Stimulated activated CD4-positive, alpha-beta T cell treated with anti-CD3 and anti-CD28 coated beads, Interleukin-4, amount 100 ng/mL, for 4 hours (primary cell): ENCODE data around the gene NLRC3.

ENCODE experiments used
- DNase-seq, 2 experiments: peaks; one replicate each; pipeline ENCODE4 v3.0.0-alpha.2; 2020

Gene NLRC3

DNA sequence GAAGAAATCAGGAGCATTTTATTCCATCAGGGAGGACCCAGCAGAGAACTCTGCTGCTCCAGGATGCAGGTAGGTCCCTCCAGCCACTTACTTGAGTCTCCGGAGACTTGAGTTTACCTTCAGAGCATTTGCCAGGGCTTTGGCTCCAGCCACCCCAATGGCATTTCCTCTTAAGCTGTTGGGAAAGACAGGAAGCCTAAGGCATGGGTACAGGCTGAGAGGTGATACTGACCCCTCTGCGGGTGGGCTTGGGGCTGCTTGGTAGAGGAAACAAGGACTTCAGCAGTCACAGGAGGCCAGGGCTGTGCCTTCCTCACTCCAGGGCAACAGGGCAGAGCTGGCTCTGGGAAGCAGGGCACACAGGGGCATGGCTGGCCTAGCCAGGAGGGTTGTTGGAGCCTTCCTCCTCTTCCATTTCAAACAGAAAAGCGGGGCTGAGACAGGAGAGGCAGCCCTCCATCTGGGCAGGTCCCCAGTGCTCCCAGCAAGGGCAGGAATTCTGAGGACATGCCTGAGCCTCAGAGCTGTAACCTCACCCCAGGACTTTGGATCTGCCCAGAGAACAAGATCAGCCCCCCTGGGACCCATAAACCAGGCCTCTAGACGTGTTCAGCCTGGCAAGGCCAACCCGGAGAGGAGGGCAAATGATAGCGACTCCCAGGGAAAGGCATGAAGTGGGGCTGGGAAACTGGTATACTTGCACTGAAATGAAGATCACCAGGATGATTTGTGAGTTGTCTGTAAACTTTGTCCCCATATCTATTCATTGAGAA is 34.4 kb downstream of the NLRC3 start:
- DNase-seq = no peak

- DNase-seq = no peak
Observed at GRCh38 chr16:3541527-3542155, 35.6 kb downstream of the NLRC3 start.

GRCh38 chr16:3538222-3538621 is 39.0 kb downstream of the NLRC3 start:
- DNase-seq = no peak

GRCh38 chr16:3536851-3537250 is 40.4 kb downstream of the NLRC3 start:
- no peak for DNase-seq

GRCh38 chr16:3536271-3536731 is 40.9 kb downstream of the NLRC3 start:
- DNase-seq = no peak

GRCh38 chr16:3534126-3534525 is 43.1 kb downstream of the NLRC3 start:
- DNase-seq = no peak

- DNase-seq = no peak
Observed at GRCh38 chr16:3532741-3533140, 44.5 kb downstream of the NLRC3 start.

DNA sequence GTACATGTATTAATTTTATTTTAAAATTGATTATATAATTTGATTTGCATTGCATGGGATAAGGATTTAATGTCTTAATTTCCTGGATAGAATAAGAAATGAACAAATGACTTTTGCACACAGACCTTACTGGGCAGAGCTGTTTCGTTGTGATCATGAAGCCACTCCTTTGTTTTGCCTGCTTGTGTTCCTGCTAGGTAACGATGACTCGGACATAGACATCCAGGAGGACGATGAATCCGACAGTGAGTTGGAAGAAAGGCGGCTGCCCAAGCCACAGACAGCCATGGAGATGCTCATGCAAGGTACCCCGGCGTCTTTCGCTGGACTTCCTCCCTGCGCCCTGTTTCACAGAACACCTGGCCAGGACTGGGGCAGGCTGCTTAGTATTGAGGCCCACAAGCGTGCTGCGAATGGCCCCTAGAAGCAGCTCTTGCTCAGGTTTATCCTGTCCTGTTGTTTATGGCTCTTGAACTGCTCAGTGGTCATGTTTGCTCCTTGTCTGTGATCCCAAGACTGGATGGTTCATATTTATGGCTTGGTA is 46.8 kb downstream of the NLRC3 start:
- no peak for DNase-seq

DNA sequence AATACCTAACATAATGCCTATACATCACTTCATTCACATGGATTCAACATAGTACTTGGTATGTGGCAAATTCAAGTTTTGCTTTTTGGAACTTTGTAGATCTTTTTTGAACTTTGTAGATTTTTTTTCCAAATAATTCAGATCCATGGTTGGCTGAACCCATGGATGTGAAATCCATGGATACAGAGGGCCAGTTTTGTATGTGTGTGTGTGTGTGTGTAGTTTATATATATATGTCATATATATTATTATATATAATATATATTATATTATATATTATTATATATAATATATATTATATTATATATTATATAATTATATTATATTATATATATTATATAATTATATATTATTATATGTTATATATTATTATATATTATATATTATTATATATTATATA is 48.0 kb downstream of the NLRC3 start:
- DNase-seq = no peak

DNA sequence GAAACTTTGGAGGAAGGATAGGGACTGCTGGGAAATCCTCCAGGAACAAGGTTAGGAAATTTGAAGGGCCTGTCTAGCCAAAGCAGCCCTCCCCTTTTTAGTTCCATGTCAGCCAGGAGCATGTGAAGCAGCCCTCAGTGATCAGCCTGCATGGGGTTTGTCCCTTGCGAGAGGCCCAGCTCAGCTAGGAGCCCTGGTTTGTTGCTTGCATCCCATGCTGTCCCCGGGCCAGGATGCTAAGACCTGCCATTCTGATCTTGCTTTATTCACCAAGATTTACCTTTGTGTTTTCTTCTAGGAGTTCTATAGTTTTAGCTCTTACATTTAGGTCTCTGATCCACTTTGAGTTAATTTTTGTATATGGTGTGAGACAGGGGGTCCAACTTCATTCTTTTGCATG is 48.8 kb downstream of the NLRC3 start:
- DNase-seq = no peak

DNA sequence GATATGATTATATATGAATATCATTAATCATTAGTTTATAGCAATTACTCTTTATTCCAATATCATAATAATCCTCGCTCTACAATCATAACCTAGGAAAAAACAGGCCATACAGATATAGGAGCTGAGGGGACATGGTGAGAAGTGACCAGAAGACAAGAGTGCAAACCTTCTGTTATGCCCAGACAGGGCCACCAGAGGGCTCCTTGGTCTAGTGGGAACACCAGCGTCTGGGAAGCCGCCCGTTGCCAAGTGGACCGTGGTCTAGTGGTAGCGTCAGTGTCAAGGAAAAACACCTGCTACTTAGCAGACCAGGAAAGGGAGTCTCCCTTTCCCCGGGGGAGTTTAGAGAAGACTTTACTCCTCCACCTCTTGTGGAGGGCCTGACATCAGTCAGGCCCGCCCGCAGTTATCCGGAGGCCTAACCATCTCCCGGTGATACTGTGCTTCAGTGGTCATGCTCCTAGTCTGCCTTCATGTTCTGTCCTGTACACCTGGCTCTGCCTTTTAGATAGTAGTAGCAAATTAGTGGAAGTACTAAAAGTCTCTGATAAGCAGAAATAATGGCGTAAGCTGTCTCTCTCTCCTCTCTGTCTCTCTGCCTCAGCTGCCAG is 49.9 kb downstream of the NLRC3 start:
- DNase-seq = peak; percentile 25 to 50

GRCh38 chr16:3525951-3526350 is 51.3 kb downstream of the NLRC3 start:
- DNase-seq = no peak

DNA sequence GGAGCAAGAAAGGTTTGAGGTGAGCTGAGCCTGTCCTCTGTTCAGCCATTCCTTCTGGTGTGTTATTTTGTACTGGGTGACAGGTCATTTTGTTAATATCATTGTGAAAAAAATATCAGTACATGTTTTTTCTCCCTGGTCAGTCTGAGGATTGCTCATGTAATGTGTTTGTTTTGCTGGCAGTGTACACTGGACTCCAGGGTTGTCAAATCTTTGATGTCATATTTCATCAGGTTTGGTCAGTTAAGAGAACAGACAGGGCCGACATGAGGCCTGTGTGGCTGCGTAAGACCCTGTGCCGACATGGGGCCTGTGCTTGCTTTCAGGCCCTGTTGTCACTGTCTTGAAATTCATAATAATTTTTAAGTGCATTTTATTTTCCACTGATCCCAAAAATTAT is 53.9 kb downstream of the NLRC3 start:
- DNase-seq = no peak

GRCh38 chr16:3520841-3521240 is 56.4 kb downstream of the NLRC3 start:
- DNase-seq = no peak

DNA sequence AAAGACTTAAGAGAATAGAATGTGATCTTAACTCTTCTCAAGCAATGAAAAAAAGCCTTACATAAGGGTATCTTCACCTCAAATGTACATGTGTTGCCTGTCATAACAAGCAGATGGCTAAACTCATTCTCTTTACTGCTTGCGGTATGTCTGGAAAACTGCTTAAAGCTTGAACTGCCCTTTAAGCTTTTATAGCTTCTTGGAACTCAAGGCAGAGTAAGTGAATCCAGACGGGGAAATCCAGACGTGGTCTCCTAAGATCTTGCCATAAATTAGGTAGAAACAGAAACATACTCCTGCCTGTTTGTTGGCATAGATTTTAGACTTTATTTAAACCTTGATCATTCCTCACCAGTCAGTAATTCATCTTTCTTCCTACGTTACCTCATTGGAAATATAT is 56.8 kb downstream of the NLRC3 start:
- DNase-seq = no peak

GRCh38 chr16:3519581-3519980 is 57.6 kb downstream of the NLRC3 start:
- DNase-seq = no peak

- DNase-seq = no peak
Observed at GRCh38 chr16:3518986-3519348, 58.2 kb downstream of the NLRC3 start.

DNA sequence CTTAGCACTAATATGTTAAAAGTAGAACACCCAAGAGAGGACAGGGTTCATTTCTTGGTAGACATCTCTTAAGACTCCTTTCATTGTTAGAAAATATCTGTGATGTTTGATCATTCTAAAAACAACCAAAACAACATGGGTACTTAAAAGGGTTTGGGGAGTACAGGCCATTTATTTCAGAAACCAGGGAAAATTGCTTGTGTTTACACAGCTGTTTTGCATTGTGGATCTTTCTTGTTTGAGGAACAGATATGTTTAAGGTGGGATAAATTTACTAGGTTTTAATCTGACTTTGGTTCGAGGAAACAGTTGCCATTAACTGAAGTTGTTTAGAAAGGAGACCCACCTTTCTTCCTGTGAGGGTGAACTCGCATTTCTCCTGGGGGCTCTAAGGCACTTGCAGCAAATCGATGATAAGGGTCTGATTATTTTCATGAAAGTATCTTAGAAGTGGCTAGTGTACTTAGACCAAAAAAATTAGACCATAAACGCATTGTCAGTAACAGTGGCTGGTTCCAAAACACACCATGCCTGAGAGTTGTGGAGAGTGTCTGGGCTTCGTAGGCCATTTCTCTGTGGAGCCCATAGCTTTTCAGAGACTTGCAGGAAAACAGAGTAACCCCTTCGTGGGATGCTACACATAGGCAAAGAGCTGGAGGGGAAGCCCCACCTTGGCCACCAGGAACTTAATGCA is 58.8 kb downstream of the NLRC3 start:
- no peak for DNase-seq

- DNase-seq = no peak
Observed at GRCh38 chr16:3515897-3516296, 61.3 kb downstream of the NLRC3 start.

GRCh38 chr16:3514621-3515020 is 62.6 kb downstream of the NLRC3 start:
- no peak for DNase-seq

DNA sequence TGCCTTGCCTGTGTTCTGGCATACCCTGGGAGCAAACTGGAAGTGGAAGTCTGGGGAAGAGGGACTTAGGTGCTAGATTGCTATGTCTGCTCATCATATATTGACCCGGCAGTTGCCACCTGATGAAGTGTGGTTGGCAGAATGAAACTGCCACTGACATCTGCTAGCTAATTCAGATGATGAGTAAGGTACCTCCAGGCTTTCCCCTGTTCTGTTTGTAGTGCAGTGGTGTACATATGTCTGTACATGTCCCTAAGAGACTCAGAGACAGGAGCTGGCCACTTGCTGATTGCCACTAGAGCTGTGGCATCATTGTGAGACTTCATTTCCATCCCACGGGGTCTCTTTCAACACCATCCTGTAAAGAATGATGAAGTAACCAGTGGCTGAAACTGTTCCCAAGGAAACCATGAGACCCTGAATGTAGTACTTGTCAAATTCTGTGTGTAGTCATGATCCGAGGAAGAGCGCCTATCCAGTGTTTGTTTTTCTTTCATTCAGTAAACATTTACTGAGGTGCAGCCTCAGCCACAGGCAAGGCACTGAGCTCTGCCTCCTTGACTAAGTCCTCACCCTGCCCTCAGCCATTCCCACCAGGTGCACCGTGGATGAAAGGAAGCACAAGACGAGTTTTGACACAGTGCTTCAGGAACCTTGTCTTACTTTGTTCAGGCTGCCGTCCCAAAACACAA is 63.2 kb downstream of the NLRC3 start:
- DNase-seq = no peak

GRCh38 chr16:3511286-3512180 is 65.7 kb downstream of the NLRC3 start:
- no peak for DNase-seq
